Measurements from ENCODE around the gene PLEKHA5.
"Not testable (repeated sequence)": the region's sequence is repeated elsewhere in the genome, so short reads cannot be mapped to it uniquely, and the experiment has no call there.

PLEKHA5 gene

DNA sequence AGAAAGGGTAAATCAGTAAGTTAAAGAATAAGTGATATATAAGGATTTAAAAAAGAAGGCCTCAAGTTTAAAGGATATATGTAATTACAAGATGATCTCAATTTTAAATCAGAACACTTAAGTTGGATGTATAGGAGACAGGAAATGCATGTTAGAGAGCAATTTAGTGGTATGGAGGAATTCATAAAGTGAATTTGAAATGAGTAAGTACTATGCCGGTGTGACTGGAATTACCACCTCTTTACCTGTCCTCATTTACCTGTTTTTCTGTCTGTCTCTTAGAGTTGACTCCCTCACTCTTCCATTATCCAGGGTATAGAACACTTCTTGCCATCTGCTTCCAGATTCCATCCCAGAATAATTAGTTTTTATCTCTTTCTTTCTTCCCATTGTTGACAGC is 73.5 kb downstream of the PLEKHA5 start:
- DNase-seq = no peak

DNA sequence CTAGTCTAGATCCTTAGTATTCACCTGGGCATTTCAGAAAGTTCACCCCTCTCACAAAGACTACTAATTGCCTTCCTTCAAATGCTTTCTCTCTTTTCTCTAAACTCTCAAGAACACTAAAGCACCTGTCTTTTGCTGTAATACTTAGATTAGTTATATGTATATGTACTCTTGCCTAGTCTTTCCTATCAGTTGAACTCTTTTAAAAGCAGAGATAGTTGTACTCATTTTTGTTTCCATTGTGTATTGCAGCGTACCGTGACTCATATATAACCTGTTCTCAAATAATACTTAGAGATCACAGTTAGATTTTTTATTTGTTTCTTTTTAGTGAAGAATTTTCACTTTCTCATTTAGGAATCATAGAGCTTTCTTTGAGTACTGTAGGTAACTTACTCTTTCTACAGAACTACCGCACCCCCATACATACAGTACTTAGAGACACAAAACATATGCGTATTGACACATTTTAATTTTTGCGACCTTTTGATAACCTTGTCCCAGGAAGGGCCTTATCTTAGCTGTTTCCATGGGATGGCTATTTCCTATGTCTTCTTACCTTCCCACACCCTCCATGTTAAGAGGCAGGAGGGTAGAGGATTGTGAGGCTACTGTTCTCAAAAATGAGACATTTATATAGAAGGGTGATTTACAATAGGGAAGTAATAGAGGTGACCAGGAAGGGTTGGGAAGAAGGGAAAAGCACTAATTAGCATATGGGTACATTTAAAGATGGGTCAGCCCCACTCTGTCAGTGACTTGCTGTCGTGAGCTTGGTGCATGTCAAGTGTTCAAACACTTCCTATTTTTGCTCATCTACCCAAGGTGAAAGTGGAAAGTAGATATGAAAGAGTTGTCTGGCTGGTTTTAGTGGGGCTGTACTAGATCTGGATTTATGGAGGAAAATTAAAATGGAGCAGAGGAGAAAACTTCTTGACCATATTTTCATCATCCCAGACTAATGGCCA is 74.3 kb downstream of the PLEKHA5 start:
- DNase-seq = no peak

DNA sequence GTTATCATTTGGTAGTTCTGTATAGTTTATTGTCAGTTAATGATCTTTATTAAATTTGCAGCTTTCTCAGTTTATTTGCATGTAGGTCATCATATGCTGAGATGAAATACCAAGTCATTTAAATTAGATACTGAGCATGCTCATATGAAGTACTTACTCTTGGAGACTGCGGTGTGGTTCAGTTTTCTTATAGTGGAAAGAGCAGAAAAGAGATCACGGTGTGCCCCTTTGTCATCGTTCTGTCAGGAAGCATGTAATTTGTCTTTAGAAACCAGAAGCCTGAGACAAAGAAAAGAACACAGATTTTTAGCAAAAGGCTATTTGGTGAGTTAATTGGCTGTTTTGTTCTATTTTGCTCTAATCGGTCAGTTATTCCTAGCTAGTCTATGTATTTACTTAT is 75.6 kb downstream of the PLEKHA5 start:
- no peak for DNase-seq

DNA sequence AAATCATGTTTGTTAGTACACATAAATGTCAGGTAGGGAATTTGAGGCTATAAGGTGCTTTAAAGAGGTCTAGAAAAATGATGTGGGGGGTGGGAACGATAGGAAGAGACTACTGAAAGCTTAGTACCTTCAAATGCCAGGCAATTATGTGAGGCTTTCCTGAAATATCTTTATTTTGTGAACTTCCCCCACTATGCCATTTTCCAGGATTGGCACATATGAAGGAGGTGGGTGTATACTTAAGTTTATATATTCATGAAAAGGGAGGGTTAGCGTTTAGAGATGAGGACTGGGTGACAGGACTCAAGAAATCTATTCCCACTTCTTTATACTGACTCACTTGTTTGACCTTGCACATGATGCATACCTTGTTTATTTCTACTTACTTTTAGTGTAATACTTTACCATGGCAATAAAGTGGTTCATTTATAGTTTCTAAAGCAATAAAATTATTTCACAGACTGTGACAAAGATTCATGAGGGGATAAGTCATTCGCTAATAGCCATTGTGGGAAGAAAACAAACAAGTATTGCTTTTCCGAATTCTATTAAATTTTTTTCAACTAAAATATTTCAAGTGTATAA is 77.1 kb downstream of the PLEKHA5 start:
- no peak for DNase-seq

DNA sequence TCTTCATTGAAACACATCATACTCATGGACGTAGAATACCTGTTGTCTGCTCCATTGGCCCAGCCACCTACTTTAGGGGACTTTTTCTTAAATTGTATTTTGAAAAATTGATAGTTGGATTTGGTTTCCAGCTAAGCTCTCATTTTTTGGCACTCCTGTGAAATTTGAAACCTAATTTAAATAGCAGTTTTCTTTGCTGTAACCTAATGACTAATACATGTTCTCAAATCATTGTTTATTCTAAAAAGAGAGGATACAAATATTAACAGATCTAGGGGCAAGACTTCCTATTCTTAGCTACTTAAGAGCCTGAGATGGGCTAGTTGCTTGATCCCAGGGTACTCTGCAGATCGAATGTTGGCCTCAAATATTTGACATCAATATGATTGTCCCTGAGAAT is 78.9 kb downstream of the PLEKHA5 start:
- DNase-seq = no peak

DNA sequence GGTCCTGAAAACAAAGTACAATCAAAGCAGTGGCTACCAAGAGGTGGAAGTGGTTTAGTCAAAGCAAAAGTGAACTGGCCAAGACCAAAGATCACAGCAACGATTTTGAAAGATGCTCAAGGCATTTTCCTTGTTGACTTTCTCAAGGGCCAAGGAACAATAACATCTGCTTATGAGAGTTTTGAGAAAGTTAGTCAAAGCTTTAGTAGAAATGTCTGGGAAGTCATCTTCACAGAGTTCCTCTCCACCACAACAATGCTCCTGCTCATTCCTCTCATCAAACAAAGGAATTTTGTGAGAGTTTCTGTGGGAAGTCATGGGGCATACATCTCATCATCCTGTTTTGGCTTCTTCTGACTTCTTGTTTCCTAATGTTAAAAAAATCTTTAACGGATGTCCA is 80.1 kb downstream of the PLEKHA5 start:
- DNase-seq = no peak

DNA sequence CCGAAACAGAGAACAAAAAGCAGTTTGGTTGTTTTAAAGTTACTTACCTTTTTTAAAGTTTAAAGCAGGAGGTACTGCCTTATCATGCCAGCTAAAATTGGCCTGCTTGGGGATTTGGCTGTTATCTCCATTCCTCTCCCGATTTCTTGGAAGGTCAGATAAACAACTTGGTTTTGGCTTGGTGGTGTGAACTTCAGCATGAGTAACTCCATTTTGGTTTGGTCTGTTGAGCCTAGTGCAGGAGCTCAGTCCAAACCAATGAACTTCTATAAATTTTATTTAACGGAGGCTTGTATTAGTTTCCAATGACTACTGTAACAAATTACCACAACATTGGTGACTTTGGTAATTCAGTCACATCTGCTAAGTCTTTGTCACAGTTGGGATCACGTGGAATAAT is 82.3 kb downstream of the PLEKHA5 start:
- no peak for DNase-seq

DNA sequence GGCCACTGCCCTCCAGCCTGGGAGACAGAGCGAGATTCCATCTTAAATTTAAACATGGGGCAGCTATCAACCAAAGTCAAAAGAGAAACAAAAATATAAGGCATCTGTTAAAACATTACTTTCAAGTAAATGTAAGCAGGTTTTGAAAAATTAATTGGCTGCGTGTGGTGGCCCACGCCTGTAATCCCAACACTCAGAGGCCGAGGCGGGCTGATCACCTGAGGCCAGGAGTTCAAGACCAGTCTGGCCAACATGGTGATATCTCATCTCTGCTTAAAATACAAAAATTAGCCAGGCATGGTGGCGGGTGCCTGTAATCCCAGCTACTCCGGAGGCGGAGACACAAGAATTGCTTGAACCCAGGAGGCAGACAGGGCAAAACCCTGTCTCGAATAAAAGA is 82.7 kb downstream of the PLEKHA5 start:
- DNase-seq = no peak

DNA sequence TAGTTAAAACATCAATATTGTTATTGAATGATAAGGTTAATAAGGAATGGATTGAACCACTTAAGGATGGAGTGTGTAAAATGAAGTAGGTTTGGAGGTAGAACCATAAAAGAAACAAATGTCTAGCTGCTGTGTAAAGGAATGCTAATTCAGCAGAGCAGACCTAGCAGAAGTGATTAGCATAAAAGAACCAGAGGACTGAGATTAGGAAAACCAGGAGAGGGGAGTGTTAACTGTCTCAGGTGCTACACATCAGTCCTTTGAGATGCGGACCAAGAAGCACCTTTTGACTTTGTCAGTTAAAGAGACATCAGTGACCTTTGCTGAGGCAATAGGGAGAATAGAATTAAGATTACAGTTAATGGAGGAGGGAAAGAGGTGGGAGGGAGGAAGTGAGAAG is 84.5 kb downstream of the PLEKHA5 start:
- no peak for DNase-seq

DNA sequence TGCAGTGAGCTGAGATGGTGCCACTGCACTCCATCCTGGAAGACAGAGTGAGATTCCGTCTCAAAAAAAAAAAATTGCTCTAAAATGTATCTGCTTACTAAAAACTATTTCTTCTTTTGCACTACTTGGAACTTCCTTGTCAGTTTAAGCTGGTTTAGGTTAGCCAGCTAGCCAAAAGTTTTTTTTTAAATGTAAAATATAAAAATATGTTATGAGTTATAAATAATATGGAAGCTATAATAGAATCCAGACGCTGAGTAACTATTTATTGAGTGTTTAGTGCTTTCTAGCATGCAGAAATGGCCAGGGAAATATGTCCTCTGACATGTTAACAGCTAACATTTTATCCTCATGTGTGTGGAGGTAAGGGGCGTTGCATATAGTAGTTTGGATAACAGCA is 85.6 kb downstream of the PLEKHA5 start:
- no peak for DNase-seq

DNA sequence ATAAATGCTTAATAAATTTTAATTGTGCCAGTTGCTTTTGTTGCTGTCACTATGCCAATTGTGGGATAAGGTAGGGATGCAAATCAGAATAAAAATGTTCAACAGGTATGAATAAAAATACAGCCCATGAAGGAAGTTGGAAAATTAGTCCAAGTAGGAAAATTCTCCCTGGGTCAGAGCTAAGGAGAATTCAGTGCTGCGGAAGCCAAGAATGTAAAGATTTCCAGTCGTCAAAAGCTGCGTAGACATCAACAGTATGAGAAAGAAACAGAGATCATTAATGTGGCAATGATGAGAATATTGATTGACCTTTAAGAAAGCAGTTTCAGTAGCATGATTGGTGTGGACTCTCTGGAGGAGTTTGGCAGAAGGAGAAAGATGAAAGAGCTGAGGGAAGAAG is 87.9 kb downstream of the PLEKHA5 start:
- DNase-seq = no peak

DNA sequence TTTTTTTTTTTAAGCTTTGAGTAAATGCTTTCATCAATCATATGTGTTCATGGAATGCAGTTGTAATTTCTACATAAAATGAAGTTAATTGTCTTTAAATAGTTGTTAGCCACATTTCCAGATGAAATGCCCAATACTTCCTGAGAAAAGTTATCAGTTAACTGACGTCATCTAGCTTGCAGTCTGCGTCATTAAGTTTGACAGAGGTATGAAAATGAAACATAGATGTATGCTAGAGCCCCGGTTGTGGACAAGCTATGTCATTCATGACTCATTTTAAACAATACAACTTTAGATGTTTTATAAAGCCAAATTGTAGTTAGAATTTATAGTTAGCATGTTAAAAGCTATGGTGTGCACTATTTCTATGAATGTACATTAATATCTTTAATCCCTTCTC is 90.7 kb downstream of the PLEKHA5 start:
- DNase-seq = no peak

DNA sequence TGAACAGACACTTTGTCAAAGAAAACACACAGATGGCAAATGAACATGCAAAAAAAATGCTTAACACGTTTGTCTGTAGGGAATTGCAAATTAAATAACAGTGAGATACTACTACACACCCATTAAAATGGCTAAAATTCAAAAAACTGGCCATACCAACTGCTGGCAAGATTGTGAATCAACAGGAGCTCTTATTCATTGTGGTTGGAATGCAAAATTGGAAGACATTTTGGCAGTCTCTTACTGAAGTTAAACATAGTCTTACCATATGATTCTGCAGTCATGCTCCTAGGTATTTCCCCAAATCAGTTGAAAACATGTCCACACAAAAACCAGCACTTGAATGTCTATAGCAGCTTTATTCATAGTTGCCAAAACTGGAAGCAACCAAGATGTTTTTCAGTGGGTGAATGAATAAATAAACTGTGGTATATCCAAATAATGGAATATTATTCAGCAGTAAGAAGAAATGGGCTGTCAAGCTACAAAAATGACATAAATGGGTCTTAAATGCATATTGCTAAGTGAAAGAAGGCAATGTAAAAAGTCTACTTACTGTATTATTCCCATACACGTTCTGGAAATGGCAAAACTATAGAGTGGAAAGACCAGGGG is 91.4 kb downstream of the PLEKHA5 start:
- no peak for DNase-seq

DNA sequence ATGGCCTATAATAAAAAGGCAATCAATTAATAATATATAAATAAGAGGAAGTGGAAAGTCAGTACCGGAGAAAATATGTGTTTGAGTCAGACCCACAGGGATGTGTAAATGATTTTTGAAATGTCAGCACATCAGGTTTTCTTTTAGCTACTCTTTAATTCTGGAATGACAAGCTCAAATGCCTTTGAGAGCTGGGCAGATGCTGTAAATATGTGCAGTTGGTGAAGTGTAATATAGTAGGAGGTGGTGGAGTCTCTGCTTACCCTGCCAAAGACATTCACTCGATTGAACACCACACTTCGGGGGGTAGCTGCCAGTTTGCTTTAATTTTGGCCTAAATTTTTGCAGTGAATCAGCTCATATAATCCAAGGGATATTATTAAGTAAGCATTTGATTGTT is 93.0 kb downstream of the PLEKHA5 start:
- DNase-seq = no peak

DNA sequence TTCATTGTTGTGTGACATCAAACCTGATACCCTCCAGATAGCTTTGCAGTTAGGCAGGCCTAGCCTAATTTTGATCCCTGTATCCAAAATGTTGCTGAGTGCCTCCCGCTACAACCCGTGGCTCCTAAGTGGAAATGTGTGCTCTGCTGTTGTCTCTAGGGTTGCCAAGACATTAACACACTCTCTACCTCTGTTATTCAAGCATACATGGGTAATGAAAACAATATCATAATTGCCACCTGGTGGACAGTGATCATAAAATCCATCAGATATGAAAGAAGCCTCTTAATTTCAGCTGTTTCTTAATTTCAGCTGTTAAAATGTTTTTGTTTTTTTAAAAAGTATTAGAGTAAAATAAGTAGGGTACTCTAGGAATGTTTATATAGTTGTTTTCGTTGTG is 93.5 kb downstream of the PLEKHA5 start:
- no peak for DNase-seq

DNA sequence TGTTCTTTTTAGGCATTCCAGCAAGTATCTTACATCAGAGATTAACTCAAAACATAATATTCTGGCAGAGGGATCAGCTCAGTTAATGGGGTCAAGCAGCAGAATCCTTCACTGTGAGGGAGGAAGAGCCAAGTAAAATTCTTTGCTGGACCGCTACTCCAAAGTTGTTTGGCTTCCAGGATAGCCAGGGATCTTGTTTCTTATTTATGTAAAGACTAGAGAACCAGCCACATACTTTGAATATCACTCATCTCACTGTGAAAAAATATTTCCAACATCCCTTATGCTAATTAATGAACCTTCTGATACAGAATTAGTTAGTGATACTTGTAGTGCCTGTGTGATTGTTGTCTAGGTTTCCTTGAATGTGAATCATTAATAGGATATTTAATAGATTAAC is 94.2 kb downstream of the PLEKHA5 start:
- DNase-seq = no peak

DNA sequence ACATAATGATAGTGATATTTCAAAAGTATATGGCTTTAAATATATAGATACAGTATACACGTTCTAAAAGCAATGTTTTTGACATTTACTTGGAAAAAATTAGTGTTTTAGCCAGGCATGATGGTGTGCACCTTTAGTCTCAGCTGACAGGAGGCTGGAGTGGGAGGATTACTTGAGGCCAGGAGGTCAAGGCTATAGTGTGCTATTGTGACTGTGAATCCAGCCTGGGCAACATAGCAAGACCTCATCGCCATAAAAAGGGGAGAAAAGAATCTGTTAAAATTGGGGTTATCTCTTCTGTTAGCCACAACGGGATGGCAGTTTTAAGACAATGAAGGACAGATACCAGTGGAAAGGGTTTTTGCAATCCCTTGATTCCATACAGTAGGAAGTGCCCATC is 95.2 kb downstream of the PLEKHA5 start:
- DNase-seq = no peak

DNA sequence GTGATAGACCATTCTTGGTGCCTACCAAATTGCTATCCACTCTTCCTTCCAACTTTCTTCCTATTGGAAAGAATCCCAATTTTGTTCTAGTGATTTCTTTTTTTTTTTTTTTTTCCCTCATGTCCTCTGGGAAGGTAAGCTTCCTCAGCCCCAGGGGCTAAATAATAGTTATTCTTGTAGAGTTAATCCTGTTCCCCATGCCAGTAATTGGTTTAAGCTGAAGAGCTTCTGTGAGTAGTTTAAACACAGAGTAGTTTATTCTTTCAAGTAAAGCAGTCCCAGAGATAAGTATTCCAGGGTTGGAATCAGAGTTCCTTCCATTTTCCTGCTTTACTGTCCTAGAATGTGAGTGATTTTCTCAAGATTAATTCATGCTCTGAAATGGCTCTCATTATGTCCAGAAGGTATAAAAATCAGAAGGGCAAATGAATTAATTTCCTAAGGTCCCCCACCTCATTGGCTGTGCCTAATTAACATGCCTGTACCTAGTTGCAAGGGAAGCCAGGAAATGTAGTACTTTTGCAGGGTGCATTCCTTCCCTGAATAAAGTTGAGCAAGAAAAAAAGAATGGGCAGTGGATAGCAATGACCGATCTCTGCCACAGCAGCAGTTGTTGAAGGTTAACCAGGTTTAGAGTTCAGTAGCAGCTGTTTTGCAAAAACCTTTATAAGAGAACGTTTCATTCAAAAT is 97.8 kb downstream of the PLEKHA5 start:
- DNase-seq = no peak

DNA sequence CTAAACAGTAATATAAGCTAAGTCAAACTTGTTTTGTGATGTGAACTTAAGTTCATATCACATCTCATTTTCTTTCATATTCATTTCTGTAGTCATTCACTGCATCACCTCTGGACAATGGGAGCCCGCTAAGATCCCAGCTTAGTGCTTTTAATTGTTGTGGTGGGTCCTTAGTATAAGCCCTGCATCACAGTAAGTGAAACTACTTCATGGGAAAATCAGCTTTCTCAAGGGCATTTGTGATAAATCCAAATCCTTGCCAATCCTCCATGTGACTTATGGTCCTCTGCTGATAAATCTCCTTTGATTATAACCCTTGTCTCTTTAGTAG is 98.3 kb downstream of the PLEKHA5 start:
- DNase-seq = no peak

DNA sequence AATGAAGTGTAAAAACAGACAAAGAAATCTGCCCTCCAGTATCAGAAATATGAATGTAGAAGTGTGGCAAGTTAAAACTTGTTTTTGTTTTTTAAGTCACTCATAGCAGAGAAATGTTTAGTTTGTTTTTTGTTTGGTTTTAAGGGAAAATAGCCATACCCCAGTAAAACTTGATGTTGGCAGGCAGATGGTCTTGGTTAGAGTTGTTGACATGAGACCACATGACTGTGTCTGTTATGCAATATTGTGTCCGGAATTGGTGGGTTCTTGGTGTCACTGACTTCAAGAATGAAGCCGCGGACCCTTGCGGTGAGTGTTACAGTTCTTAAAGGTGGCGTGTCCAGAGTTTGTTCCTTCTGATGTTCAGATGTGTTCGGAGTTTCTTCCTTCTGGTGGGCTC is 99.5 kb downstream of the PLEKHA5 start:
- not testable (repeated sequence) for DNase-seq

DNA sequence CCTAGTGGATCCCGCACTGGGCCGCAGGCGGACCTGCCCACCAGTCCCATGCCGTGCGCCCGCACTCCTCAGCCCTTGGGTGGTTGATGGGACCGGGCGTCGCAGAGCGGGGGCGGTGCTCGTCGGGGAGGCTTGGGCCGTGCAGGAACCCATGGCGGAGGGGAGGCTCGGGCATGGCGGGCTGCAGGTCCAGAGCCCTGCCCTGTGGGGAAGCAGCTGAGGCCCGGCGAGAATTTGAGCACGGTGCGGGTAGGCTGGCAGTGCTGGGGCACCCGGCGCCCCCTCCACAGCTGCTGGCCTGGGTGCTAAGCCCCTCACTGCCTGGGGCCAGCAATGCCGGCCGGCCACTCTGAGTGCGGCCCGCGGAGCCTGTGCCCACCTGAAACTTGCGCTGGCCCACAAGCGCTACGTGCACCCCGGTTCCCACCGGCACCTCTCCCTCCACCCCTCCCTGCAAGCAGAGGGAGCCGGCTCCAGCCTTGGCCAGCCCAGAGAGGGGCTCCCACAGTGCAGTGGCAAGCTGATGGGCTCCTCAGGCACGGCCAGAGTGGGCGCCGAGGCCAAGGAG is 100.8 kb downstream of the PLEKHA5 start:
- no peak for DNase-seq

DNA sequence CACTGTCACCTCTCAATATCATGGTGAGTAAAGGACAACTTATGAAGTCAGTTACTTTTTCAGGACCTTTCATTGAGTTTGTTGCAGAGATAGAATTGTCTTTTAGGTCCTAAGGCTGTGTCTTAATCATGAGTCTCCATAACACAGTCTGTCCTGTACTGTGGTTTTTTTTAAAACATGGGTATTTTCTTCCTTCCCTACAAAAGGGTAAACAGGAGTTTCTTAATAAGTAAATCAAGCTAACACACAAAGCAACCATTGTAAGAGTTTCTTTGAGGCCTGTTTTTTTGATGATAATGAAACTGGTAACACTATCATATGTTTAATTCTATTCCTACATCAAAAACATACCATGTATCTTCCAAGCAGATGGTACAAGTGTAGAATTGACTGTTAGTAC is 101.4 kb downstream of the PLEKHA5 start:
- no peak for DNase-seq

DNA sequence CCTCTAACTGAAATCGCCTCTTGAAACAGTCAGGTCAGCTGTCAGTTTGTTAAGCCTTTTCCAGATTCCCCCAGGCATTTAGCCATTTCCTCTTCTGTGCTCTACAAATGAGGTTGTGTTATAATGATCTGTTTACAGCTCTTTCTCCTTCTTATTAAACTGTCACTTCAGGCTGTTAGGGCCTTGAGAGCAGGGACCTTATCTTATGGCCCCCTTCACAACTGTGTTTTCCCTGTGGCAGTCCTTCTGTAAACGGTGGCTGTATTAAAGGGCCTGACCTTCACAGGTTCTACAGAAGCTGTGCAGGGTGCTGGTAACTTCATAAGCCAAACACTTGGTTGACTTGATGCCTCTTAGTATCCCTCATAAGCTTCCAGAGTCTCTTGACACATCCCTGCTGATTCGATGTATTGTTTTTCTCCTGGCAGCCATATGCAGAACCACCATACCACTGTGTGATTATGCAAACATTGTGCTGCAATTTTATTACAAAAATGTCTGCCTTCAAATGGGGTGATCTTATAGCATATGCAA is 104.7 kb downstream of the PLEKHA5 start:
- no peak for DNase-seq

Data from T1000 (cell line).